ENCODE results near the gene TM6SF1. TPM values are rescaled to one million over a fixed set of nuclear protein-coding genes. Genes with fewer than 3 reads are reported as not detected.

Gene TM6SF1
- total and polyA plus RNA-seq, 2 of the 8 experiments (the other 6 are each of a cell fraction or from before 2014, with no cell fraction given) = 0.74 to 1.0 TPM

- H3K23me2 ChIP-seq (ENCODE audit: low read depth, low read length) = no peaks in the 10 kb centered on the region
- no peak overlapping the region for H3K56ac ChIP-seq (replicated peaks; ENCODE audit: insufficient read length, low read depth, low read length)
- H2BK15ac ChIP-seq (ENCODE audit: low read length) = no peak overlapping the region
- H3K18ac ChIP-seq (ENCODE audit: extremely low read depth, low read length) = no peak overlapping the region
- H3K4me3 ChIP-seq (ENCODE audit: extremely low read depth in 1 of 4, insufficient read depth in 2 of 4, low read depth in 3 of 4, low read length in 4 of 4) = no peak overlapping the region
- no peak overlapping the region for H3K23ac ChIP-seq (ENCODE audit: insufficient read length)
- H4K20me1 ChIP-seq (replicated peaks in 1 of 2; ENCODE audit: control insufficient read depth in 1 of 2, insufficient read depth in 2 of 2, low read length in 2 of 2) = no peaks in the 10 kb centered on the region
- ChIA-PET POLR2A (ENCODE audit: partially characterized antibody) (interaction anchor here (0.6 kb wide), 1 partner anchor 392 kb away, joined by 3 read pairs; no protein-coding TSS in a partner anchor), CTCF (ENCODE audit: partially characterized antibody) (interaction anchor here (2.3 kb wide), 1 partner anchor 12 kb away, joined by 4 read pairs; no protein-coding TSS in a partner anchor)
- no peak overlapping the region for H2AFZ ChIP-seq (ENCODE audit: low read length)
- H2BK5ac ChIP-seq (ENCODE audit: low read depth, low read length) = no peak overlapping the region
- 0 out of 2 replicates have a peak overlapping the region, but pooled peaks have one; percentile 17 for H2BK12ac ChIP-seq (ENCODE audit: low read depth, low read length)
- H3K4me2 ChIP-seq (ENCODE audit: insufficient read depth in 1 of 2, low read depth in 2 of 2, low read length in 2 of 2) = no peak overlapping the region
- no peak overlapping the region for H3K4ac ChIP-seq (replicated peaks; ENCODE audit: insufficient read length, low read depth, low read length)
- H3K36me3 ChIP-seq (ENCODE audit: control insufficient read depth in 2 of 4, insufficient read depth in 4 of 4, low read length in 3 of 4) = no peaks in the 10 kb centered on the region
- no peak overlapping the region for H3K27ac ChIP-seq (ENCODE audit: low read depth, low read length)
- no peaks in the 10 kb centered on the region for H3K4me1 ChIP-seq (replicated peaks in 1 of 4; ENCODE audit: control insufficient read depth in 3 of 4, insufficient read depth in 4 of 4, low read length in 3 of 4)
- no peaks in the 10 kb centered on the region for H3K27me3 ChIP-seq (replicated peaks in 1 of 4; ENCODE audit: control insufficient read depth in 3 of 4, extremely low read depth in 1 of 4, insufficient read depth in 3 of 4, low read length in 3 of 4)
- 90% methylated on average over 5 of the region's 5 CpGs; no CpG with 5 or more reads in 1 of the 2 experiments for WGBS, 2 experiments (ENCODE audit: extremely low coverage in 1 of 2, insufficient coverage in 1 of 2, insufficient read length in 1 of 2, insufficient replicate concordance in 2 of 2, low coverage in 1 of 2, low lambda C conversion rate in 2 of 2, missing lambda C conversion rate in 1 of 2)
- no peak overlapping the region for H3K9ac ChIP-seq (replicated peaks in 1 of 4; ENCODE audit: extremely low read depth in 1 of 4, low read depth in 3 of 4, low read length in 3 of 4)
- H3K9me3 ChIP-seq (ENCODE audit: insufficient read depth in 2 of 2, low read depth in 1 of 2, low read length in 1 of 2) = no peaks in the 10 kb centered on the region
- no peak for FAIRE-seq
- H4K91ac ChIP-seq (replicated peaks; ENCODE audit: insufficient read length, low read length) = no peak overlapping the region
- H3K79me1 ChIP-seq (ENCODE audit: low read depth, low read length) = no peaks in the 10 kb centered on the region
- DNase-seq (ENCODE audit: low read depth in 1 of 2, low spot score in 2 of 2) = no peak
- no peak overlapping the region for H2BK120ac ChIP-seq (replicated peaks; ENCODE audit: low read depth, low read length)
- H3K79me2 ChIP-seq (ENCODE audit: control insufficient read depth in 1 of 2, insufficient read depth in 2 of 2, low read length in 2 of 2) = no peaks in the 10 kb centered on the region
- no peak overlapping the region for H2AK5ac ChIP-seq (ENCODE audit: low read depth, low read length)
- H4K5ac ChIP-seq (ENCODE audit: insufficient read length, low read depth, low read length) = no peak overlapping the region
- no peak overlapping the region; the same call in 1 of the 2 replicates for H4K8ac ChIP-seq (ENCODE audit: extremely low read depth, insufficient read depth, low read length)
- H2BK20ac ChIP-seq (ENCODE audit: low read length) = no peak overlapping the region
- no peak overlapping the region for H3K14ac ChIP-seq (ENCODE audit: insufficient read length)
- no peak for TF ChIP-seq RAD21 (IDR thresholded peaks at IDR 0.05 in 1 of 2, conservative IDR thresholded peaks at IDR 0.05 in 1 of 2; ENCODE audit: low read depth in 2 of 2, low read length in 2 of 2)
- TF ChIP-seq USF2 (IDR thresholded peaks at IDR 0.05; ENCODE audit: low read length) = no peak
- no peak for TF ChIP-seq KDM4A (IDR thresholded peaks at IDR 0.05; ENCODE audit: low read depth, low read length, severe bottlenecking)
- TF ChIP-seq JUN (IDR thresholded peaks at IDR 0.05; ENCODE audit: low read depth, low read length) = no peak
- TF ChIP-seq CTBP2 (IDR thresholded peaks at IDR 0.05; ENCODE audit: borderline replicate concordance, insufficient read depth, insufficient read length, low read length) = no peak
- no peak for TF ChIP-seq POLR2AphosphoS5 (IDR thresholded peaks at IDR 0.05; ENCODE audit: low read depth, low read length)
- no peak for TF ChIP-seq SP2 (IDR thresholded peaks at IDR 0.05; ENCODE audit: low read length)
- no peak for TF ChIP-seq TAF1 (IDR thresholded peaks at IDR 0.05; ENCODE audit: low read depth, low read length)
- no peak for TF ChIP-seq KDM1A (IDR thresholded peaks at IDR 0.05; ENCODE audit: borderline replicate concordance, low read length)
- no peak for TF ChIP-seq HDAC6 (IDR thresholded peaks at IDR 0.05; ENCODE audit: low read depth, low read length)
- TF ChIP-seq E2F6 (IDR thresholded peaks at IDR 0.05) = no peak
Measured at GRCh38 chr15:83082730-83083386, 24.6 kb upstream of the TM6SF1 start.

All from H1 (cell line).